Heart left ventricle (tissue), 16 donors: ENCODE results near the gene MGAT5. TPM values are rescaled to one million over a fixed set of nuclear protein-coding genes. Genes with fewer than 3 reads are reported as not detected.

Source experiments
- ATAC-seq, 4 donors: fragments of 200-7000 bp; cut with Tn5 transposase; one replicate each; pipeline ENCODE4 v1.9.1; 2020 to 2022; ENCODE audit warnings: moderate library complexity in 4 of 4, mild to moderate bottlenecking in 3 of 4, moderate number of reproducible peaks in 1 of 4
- DNase-seq, 5 donors: peaks; one replicate each; pipeline ENCODE4 v3.0.0-alpha.2; 2020
- H3K27ac ChIP-seq, 12 donors: fragments of 200-600 bp; sonication (generic) in 4 of 12; one replicate each; pipeline versions ENCODE4 v1.5.0 to v1.8.0; 2016 to 2022; ENCODE audit warnings: mild to moderate bottlenecking in 2 of 12
- H3K27me3 ChIP-seq, 9 donors: fragments of 200-600 bp; sonication (generic) in 2 of 9; one replicate each; pipeline versions ENCODE4 v1.5.1 to v1.8.0; 2016 to 2022; ENCODE audit warnings: mild to moderate bottlenecking in 3 of 9
- H3K36me3 ChIP-seq, 9 donors: fragments of 200-600 bp; sonication (generic) in 2 of 9; one replicate each; pipeline versions ENCODE4 v1.5.0 to v1.8.0; 2018 to 2022; ENCODE audit warnings: mild to moderate bottlenecking in 2 of 9
- H3K4me1 ChIP-seq, 12 donors: fragments of 200-600 bp; sonication (generic) in 4 of 12; one replicate each; pipeline versions ENCODE4 v1.5.0 to v1.8.0; 2016 to 2022; ENCODE audit warnings: mild to moderate bottlenecking in 3 of 12
- H3K4me3 ChIP-seq, 12 donors: fragments of 200-600 bp; sonication (generic) in 4 of 12; one replicate each; pipeline versions ENCODE4 v1.5.0 to v1.8.0; 2017 to 2022; ENCODE audit warnings: mild to moderate bottlenecking in 9 of 12, moderate library complexity in 4 of 12
- H3K9me3 ChIP-seq, 12 donors: fragments of 200-600 bp; sonication (generic) in 4 of 12; one replicate each; pipeline versions ENCODE4 v1.5.0 to v1.8.0; 2016 to 2022; ENCODE audit warnings: mild to moderate bottlenecking in 1 of 12
- CTCF ChIP-seq, 12 donors: fragments of 200-600 bp; sonication (generic) in 4 of 12; IDR thresholded peaks; one replicate each; pipeline versions ENCODE4 v1.5.0 to v1.8.0; 2018 to 2022; ENCODE audit warnings: antibody characterized with exemption in 12 of 12, mild to moderate bottlenecking in 5 of 12
- POLR2A ChIP-seq, 2 donors: fragments of 450-650 bp; IDR thresholded peaks; one replicate each; pipeline ENCODE4 v1.6.1; 2017; ENCODE audit warnings: antibody characterized with exemption in 2 of 2, mild to moderate bottlenecking in 2 of 2, moderate library complexity in 2 of 2
- WGBS, 4 donors: extraction: QIAGEN DNeasy Blood & Tissue Kit in 2 of 4; methylation state at CpG; one replicate each; pipeline versions ENCODE4 v1.1.5 to v1.1.7; 2013 to 2018; 5-methylcytosine and 5-hydroxymethylcytosine counted together
- intact Hi-C, 10 donors: fragments of 100-400 bp; cut with DNase I; formaldehyde crosslinking; loops; one replicate each; pipeline versions ENCODE4 v1.11.1 to v1.14.2; 2022
- polyA plus RNA-seq, 2 donors: library from polyadenylated mRNA; stranded (reverse); fragments of 200-250 nt; gene quantifications; one replicate each; pipeline ENCODE4 v1.2.3, GENCODE V29; 2013
- total RNA-seq, 9 donors: library from RNA; depleted of rRNA in 2 of 9; stranded (reverse); fragments of >200 nt in 2 of 9; fragmentation: NEBNext Ultra II Directional in 3 of 9; extraction: Animal tissue kit (Norgen Biotek cat#: 25700) in 3 of 9; gene quantifications; one replicate each; pipeline versions ENCODE4 v1.1.0 to v1.2.4, GENCODE V29; 2016 to 2023
- donor health status: ischemic (EF 13 %, LVEDD 7.1; RV severe dilation, severe dysfunction).
- donor health status: healthy with polysubstance abuse.
- donor health status: DM: no; HTN: yes; CAD: no.
- donor health status: DM: no; HTN: no; CAD: no.
- donor health status: ischemic (EF 25% LVEDD 6.9; RV normal size, moderate dysfunction).
- donor health status: ischemic (EF 25% LVEDD 5.7; RV mildly dilated, moderate dysfunction).
- donor health status: healthy.
- donor health status: DM: yes; HTN: yes; CAD: no.
- donor health status: ischemic (EF 35%, LVEDD 5.7; RV mildly dilated, moderate dysfunction).
- donor health status: nonischemic (EF 11% LVEDD 7.7; RV severe dilation, severe dysfunction).
- donor health status: DM: yes; HTN: yes; CAD: no.
- donor health status: PGD.
- donor health status: ischemic (EF 29% LVEDD 5.4; RV normal size, mild dysfunction).
- donor health status: nonischemic (EF 23%, LVEDD 6.1; RV moderate dilation, normal function).

The MGAT5 gene
- total and polyA plus RNA-seq, 11 donors, result 9.7 to 116 (median 79.3) TPM

DNA sequence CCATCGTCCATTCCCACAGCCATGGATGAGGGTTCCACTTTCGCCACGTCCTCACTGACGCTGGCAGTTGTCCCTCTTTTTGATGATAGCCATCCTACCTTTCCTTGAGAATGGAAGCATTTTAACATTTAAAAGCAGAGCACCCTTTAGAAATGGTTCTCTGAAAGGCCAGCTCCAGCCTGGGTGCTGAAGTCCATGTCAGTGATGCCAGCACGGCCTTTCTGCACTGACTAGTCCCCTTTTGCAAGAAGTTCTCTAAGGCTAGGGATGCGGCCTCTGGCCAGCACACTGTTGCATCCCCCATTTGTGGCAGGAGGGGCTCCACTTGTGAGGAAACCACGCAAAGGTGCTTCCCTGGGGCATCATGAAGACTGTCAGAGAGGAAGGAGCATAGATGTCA is 203.5 kb downstream of the MGAT5 start:
- 92 to 96% (median 95%) methylated on average over 7 of the region's 7 CpGs for WGBS, 4 donors
- Histone ChIP-seq H3K27me3 (no peaks in the 10 kb centered on the region), H3K27ac (no peak overlapping the region), H3K36me3 (peaks cover 0 to 5% (median 0%) of the 10 kb centered on the region in 9 donors), H3K9me3 (no peaks in the 10 kb centered on the region), H3K4me1 (peaks cover 0 to 16% (median 0%) of the 10 kb centered on the region in 12 donors), H3K4me3 (no peak overlapping the region)
- no peak for TF ChIP-seq CTCF (IDR thresholded peaks at IDR 0.05)
- TF ChIP-seq POLR2A (IDR thresholded peaks at IDR 0.05), result no peak
- ATAC-seq, result no peak
- peak in 2 of 5 donors; percentile 6 to 20 for DNase-seq
- intact Hi-C loops, result loop anchor here in 3 of 10 donors (10.0 kb wide), 2 partner anchors 327 to 573 kb away; no protein-coding TSS in a partner anchor

GRCh38 chr2:134457765-134458472 is 204.0 kb downstream of the MGAT5 start:
- Histone ChIP-seq H3K27ac (no peak overlapping the region), H3K4me1 (peaks cover 0 to 16% (median 0%) of the 10 kb centered on the region in 12 donors), H3K36me3 (peaks cover 0 to 2% (median 0%) of the 10 kb centered on the region in 9 donors), H3K9me3 (no peaks in the 10 kb centered on the region), H3K27me3 (no peaks in the 10 kb centered on the region), H3K4me3 (no peak overlapping the region)
- ATAC-seq, result no peak
- no peak for TF ChIP-seq POLR2A (IDR thresholded peaks at IDR 0.05)
- TF ChIP-seq CTCF (IDR thresholded peaks at IDR 0.05), result no peak
- peak in 2 of 5 donors; percentile 8 to 21 for DNase-seq
- intact Hi-C loops, result loop anchor here in 4 of 10 donors (2.0 to 10.0 kb wide), 3 partner anchors 327 to 573 kb away; no protein-coding TSS in a partner anchor
- WGBS, 4 donors, result 87 to 92% (median 88%) methylated on average over 18 of the region's 18 CpGs

- H3K27me3 ChIP-seq, result no peaks in the 10 kb centered on the region
- H3K4me1 ChIP-seq, result peaks cover 0 to 16% (median 0%) of the 10 kb centered on the region in 12 donors
- no peak overlapping the region for H3K27ac ChIP-seq
- TF ChIP-seq CTCF (IDR thresholded peaks at IDR 0.05) (no peak), POLR2A (IDR thresholded peaks at IDR 0.05) (no peak)
- H3K9me3 ChIP-seq, result no peaks in the 10 kb centered on the region
- ATAC-seq, result no peak
- DNase-seq, result peak in 1 of 5 donors; percentile 2
- H3K36me3 ChIP-seq, result peaks cover 0 to under 1% (median 0%) of the 10 kb centered on the region in 9 donors
- H3K4me3 ChIP-seq, result no peak overlapping the region
- WGBS, 4 donors, result 94 to 96% (median 94%) methylated on average over 6 of the region's 6 CpGs
- intact Hi-C loops, result loop anchor here in 4 of 10 donors (2.0 to 10.0 kb wide), 3 partner anchors 326 to 574 kb away; no protein-coding TSS in a partner anchor
Observed at GRCh38 chr2:134458473-134458853, 204.6 kb downstream of the MGAT5 start.

DNA sequence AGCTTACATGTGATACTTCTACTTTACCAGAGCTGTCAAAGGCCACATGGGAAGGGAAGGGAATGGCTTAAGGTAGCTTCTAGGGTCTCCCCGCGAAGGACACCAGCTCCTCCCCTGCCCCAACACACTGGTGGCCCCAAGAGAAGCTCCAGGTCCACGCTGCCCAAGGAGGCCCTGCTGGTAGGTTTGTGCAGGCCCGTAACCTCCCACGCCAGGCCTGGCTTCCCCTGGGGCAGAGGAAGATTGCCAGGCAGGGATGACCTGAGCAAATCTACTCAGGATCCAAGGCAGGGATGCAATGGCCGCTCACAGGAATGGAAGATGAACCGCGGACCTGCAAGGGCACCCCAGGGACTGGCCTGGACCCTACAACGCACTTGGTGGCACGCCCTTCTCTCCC is 205.1 kb downstream of the MGAT5 start:
- H3K4me1 ChIP-seq, result peaks cover 0 to 15% (median 0%) of the 10 kb centered on the region in 12 donors
- DNase-seq (peak in 2 of 5 donors; percentile 12 to 26), ATAC-seq (no peak)
- WGBS, 4 donors, result 93 to 97% (median 95%) methylated on average over 10 of the region's 10 CpGs
- no peaks in the 10 kb centered on the region for H3K36me3 ChIP-seq
- H3K27me3 ChIP-seq, result no peaks in the 10 kb centered on the region
- H3K9me3 ChIP-seq, result no peaks in the 10 kb centered on the region
- intact Hi-C loops, result loop anchor here in 4 of 10 donors (2.0 to 10.0 kb wide), 3 partner anchors 326 to 574 kb away; no protein-coding TSS in a partner anchor
- TF ChIP-seq CTCF (IDR thresholded peaks at IDR 0.05), result no peak
- no peak overlapping the region for H3K27ac ChIP-seq
- no peak overlapping the region for H3K4me3 ChIP-seq
